Neural cell (in vitro differentiated cells): ENCODE data around the gene DTL. TPM values are rescaled to one million over a fixed set of nuclear protein-coding genes. Genes with fewer than 3 reads are reported as not detected.
A peak's percentile ranks its signal among the peaks of the same experiment; 100 is the strongest.

Source experiments
- H2AFZ ChIP-seq: fragments of 200-600, 300-800 bp; sonication (generic), shearing (Covaris generic); 2 replicates; pipeline ENCODE4 v1.6.0; 2014; ENCODE audit warnings: low read depth, mild to moderate bottlenecking, antibody characterized with exemption, low read length, moderate library complexity
- H3F3A ChIP-seq: fragments of 200-600 bp; shearing (Covaris generic); 2 replicates; pipeline ENCODE4 v1.6.1; 2016; ENCODE audit warnings: mild to moderate bottlenecking, moderate library complexity, mixed read lengths, antibody characterized with exemption, low read length; ENCODE audit not compliant: insufficient read depth, poor library complexity, severe bottlenecking
- H3K27ac ChIP-seq: fragments of 200-600, 300-800 bp; sonication (generic), shearing (Covaris generic); 2 replicates; pipeline ENCODE4 v1.5.1; 2014; ENCODE audit warnings: mild to moderate bottlenecking, low read length, moderate library complexity
- H3K27me3 ChIP-seq: fragments of 300-800, 200-600 bp; sonication (generic), shearing (Covaris generic); 2 replicates; pipeline ENCODE4 v1.6.0; 2014; ENCODE audit warnings: mild to moderate bottlenecking, low read depth, low read length, moderate library complexity; ENCODE audit not compliant: insufficient read depth
- H3K36me3 ChIP-seq: fragments of 300-800, 200-600 bp; sonication (generic), shearing (Covaris generic); 2 replicates; pipeline ENCODE4 v1.5.1; 2014; ENCODE audit warnings: mild to moderate bottlenecking, antibody characterized with exemption, low read length, moderate library complexity; ENCODE audit not compliant: insufficient read depth
- H3K4me2 ChIP-seq: fragments of 300-800, 200-600 bp; sonication (generic), shearing (Covaris generic); 2 replicates; pipeline ENCODE4 v1.6.0; 2014; ENCODE audit warnings: mild to moderate bottlenecking, low read length
- H3K4me3 ChIP-seq: fragments of 300-800, 200-600 bp; sonication (generic), shearing (Covaris generic); 2 replicates; pipeline ENCODE4 v1.5.1; 2014; ENCODE audit warnings: mild to moderate bottlenecking, low read length, moderate library complexity
- H3K79me2 ChIP-seq: fragments of 200-600 bp; shearing (Covaris generic); replicated peaks from 2 replicates; pipeline ENCODE4 v1.6.0; 2014; ENCODE audit warnings: mild to moderate bottlenecking, low read length, moderate library complexity; ENCODE audit not compliant: insufficient read depth
- H3K9ac ChIP-seq: fragments of 300-800, 200-600 bp; sonication (generic), shearing (Covaris generic); 2 replicates; pipeline ENCODE4 v1.6.1; 2016; ENCODE audit warnings: mild to moderate bottlenecking, low read length, mixed read lengths
- H3K9me2 ChIP-seq: fragments of 200-600 bp; shearing (Covaris generic); 2 replicates; pipeline ENCODE4 v1.6.1; 2016; ENCODE audit warnings: mild to moderate bottlenecking, low read length, mixed read lengths; ENCODE audit not compliant: insufficient read depth
- H3K9me3 ChIP-seq: fragments of 200-600, 300-800 bp; sonication (generic), shearing (Covaris generic); 2 replicates; pipeline ENCODE4 v1.6.1; 2016; ENCODE audit warnings: mild to moderate bottlenecking, mixed run types, low read length, moderate library complexity, mixed read lengths
- H4K20me1 ChIP-seq: fragments of 200-600 bp; shearing (Covaris generic); 2 replicates; pipeline ENCODE4 v1.6.1; 2016; ENCODE audit warnings: mild to moderate bottlenecking, mixed run types; ENCODE audit not compliant: insufficient read depth
- EP300 ChIP-seq: fragments of 450-650 bp; conservative IDR thresholded peaks from 2 replicates; pipeline ENCODE4 v1.6.1; 2014; ENCODE audit warnings: antibody characterized with exemption, mild to moderate bottlenecking, moderate library complexity; ENCODE audit not compliant: poor library complexity, severe bottlenecking
- EZH2 ChIP-seq: fragments of 200-600, 300-800 bp; shearing (Covaris generic), sonication (generic); IDR thresholded peaks from 2 replicates; pipeline ENCODE4 v1.6.1; 2014; ENCODE audit warnings: antibody characterized with exemption, low read length, borderline replicate concordance, mild to moderate bottlenecking; ENCODE audit not compliant: insufficient read depth, poor library complexity, severe bottlenecking
- MXI1 ChIP-seq: fragments of 450-650 bp; conservative IDR thresholded peaks from 2 replicates; pipeline ENCODE4 v1.6.1; 2014; ENCODE audit warnings: antibody characterized with exemption, mild to moderate bottlenecking; ENCODE audit not compliant: poor library complexity, severe bottlenecking
- POLR2AphosphoS5 ChIP-seq: IDR thresholded peaks from 2 replicates; pipeline ENCODE4 v1.6.1; 2012
- RAD21 ChIP-seq: fragments of 450-650 bp; conservative IDR thresholded peaks from 2 replicates; pipeline ENCODE4 v1.6.1; 2014; ENCODE audit warnings: antibody characterized with exemption, mild to moderate bottlenecking, moderate library complexity
- SMC3 ChIP-seq: fragments of 450-650 bp; conservative IDR thresholded peaks from 2 replicates; pipeline ENCODE4 v1.6.1; 2014; ENCODE audit warnings: antibody characterized with exemption, mild to moderate bottlenecking, moderate library complexity; ENCODE audit not compliant: poor library complexity
- TAF1 ChIP-seq: IDR thresholded peaks from 2 replicates; pipeline ENCODE4 v1.6.1; 2012; ENCODE audit warnings: low read depth
- polyA plus RNA-seq: library from polyadenylated mRNA; depleted of rRNA; stranded (reverse); fragments of >200 nt; gene quantifications from 2 replicates; pipeline ENCODE4 v1.2.3, GENCODE V29; 2014
- TF ChIP-seq, protein P1 (sequence below): fragments of 450-650 bp; IDR thresholded peaks from 2 replicates; pipeline ENCODE4 v1.5.1; 2014; ENCODE audit warnings: antibody characterized with exemption, mild to moderate bottlenecking, moderate library complexity; ENCODE audit not compliant: poor library complexity, severe bottlenecking
- TF ChIP-seq, protein P2 (sequence below): IDR thresholded peaks from 2 replicates; pipeline ENCODE4 v1.6.1; 2012; ENCODE audit warnings: borderline replicate concordance

The DTL gene
- polyA plus RNA-seq, 1 donor from 2014 or later: 1.1 TPM

- H3K4me3 ChIP-seq: peak overlapping the region; percentile 37
- no peaks in the 10 kb centered on the region for H3K36me3 ChIP-seq
- H3K9me2 ChIP-seq: no peaks in the 10 kb centered on the region
- no peak overlapping the region for H3K9ac ChIP-seq
- H4K20me1 ChIP-seq: no peaks in the 10 kb centered on the region
- H3K27ac ChIP-seq: no peak overlapping the region
- no peak overlapping the region for H3K4me2 ChIP-seq
- H3F3A ChIP-seq: peaks cover 7% of the 10 kb centered on the region
- peaks cover 61% of the 10 kb centered on the region for H3K79me2 ChIP-seq
- no peak overlapping the region for H2AFZ ChIP-seq
- TF ChIP-seq EP300 (no peak), POLR2AphosphoS5 (no peak), MXI1 (no peak), TAF1 (no peak), RAD21 (no peak), SMC3 (no peak), EZH2 (no peak)
- TF ChIP-seq, protein P1, sequence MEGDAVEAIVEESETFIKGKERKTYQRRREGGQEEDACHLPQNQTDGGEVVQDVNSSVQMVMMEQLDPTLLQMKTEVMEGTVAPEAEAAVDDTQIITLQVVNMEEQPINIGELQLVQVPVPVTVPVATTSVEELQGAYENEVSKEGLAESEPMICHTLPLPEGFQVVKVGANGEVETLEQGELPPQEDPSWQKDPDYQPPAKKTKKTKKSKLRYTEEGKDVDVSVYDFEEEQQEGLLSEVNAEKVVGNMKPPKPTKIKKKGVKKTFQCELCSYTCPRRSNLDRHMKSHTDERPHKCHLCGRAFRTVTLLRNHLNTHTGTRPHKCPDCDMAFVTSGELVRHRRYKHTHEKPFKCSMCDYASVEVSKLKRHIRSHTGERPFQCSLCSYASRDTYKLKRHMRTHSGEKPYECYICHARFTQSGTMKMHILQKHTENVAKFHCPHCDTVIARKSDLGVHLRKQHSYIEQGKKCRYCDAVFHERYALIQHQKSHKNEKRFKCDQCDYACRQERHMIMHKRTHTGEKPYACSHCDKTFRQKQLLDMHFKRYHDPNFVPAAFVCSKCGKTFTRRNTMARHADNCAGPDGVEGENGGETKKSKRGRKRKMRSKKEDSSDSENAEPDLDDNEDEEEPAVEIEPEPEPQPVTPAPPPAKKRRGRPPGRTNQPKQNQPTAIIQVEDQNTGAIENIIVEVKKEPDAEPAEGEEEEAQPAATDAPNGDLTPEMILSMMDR: no peak
- TF ChIP-seq, protein P2, sequence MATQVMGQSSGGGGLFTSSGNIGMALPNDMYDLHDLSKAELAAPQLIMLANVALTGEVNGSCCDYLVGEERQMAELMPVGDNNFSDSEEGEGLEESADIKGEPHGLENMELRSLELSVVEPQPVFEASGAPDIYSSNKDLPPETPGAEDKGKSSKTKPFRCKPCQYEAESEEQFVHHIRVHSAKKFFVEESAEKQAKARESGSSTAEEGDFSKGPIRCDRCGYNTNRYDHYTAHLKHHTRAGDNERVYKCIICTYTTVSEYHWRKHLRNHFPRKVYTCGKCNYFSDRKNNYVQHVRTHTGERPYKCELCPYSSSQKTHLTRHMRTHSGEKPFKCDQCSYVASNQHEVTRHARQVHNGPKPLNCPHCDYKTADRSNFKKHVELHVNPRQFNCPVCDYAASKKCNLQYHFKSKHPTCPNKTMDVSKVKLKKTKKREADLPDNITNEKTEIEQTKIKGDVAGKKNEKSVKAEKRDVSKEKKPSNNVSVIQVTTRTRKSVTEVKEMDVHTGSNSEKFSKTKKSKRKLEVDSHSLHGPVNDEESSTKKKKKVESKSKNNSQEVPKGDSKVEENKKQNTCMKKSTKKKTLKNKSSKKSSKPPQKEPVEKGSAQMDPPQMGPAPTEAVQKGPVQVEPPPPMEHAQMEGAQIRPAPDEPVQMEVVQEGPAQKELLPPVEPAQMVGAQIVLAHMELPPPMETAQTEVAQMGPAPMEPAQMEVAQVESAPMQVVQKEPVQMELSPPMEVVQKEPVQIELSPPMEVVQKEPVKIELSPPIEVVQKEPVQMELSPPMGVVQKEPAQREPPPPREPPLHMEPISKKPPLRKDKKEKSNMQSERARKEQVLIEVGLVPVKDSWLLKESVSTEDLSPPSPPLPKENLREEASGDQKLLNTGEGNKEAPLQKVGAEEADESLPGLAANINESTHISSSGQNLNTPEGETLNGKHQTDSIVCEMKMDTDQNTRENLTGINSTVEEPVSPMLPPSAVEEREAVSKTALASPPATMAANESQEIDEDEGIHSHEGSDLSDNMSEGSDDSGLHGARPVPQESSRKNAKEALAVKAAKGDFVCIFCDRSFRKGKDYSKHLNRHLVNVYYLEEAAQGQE: no peak
- no peaks in the 10 kb centered on the region for H3K9me3 ChIP-seq
- H3K27me3 ChIP-seq: no peaks in the 10 kb centered on the region
Observed at GRCh38 chr1:212030936-212031528, 4.5 kb upstream of the DTL start.

DNA sequence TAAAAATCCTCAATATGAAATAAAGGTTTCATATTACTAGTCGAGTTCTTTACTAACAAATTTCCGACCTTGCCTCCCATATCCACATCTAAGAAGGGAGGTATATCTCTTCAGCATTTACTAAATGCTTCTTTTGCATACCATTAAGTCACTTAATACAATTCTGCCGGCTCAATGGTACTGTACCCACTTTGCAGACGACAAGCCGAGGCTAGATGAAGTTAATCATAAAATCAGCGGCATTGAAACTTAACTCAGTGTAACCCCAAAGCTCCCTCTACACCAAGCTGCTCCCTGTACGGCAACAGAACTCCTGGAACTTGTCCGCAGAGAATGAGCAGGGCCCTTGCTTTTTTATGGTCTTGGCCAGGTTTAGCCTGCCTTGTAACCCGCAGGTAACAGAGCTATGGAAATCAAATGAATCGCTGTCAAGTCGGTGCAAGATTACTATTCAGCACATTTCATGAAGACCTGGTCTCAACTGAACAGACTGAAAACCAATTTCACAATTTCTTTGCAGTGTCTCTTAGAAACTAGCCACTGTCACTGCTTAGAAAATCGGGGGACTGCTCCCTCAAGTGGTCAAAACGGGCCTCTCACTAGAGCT lies 929 bp upstream of the DTL start:
- no peaks in the 10 kb centered on the region for H4K20me1 ChIP-seq
- no peaks in the 10 kb centered on the region for H3K36me3 ChIP-seq
- peaks cover 7% of the 10 kb centered on the region for H3F3A ChIP-seq
- H2AFZ ChIP-seq: peak overlapping the region; percentile 80
- H3K79me2 ChIP-seq: peaks cover 75% of the 10 kb centered on the region
- peak overlapping the region; percentile 80 for H3K4me3 ChIP-seq
- H3K27me3 ChIP-seq: no peaks in the 10 kb centered on the region
- H3K9me2 ChIP-seq: no peaks in the 10 kb centered on the region
- H3K9me3 ChIP-seq: no peaks in the 10 kb centered on the region
- peak overlapping the region; percentile 79 for H3K4me2 ChIP-seq
- H3K9ac ChIP-seq: peak overlapping the region; percentile 77
- TF ChIP-seq RAD21: peak; percentile 69
- no peak for TF ChIP-seq TAF1
- peak overlapping the region; percentile 88 for H3K27ac ChIP-seq
